Calu3 (cell line): Measurements from ENCODE around the gene ASCL2. TPM values are rescaled to one million over a fixed set of nuclear protein-coding genes. Genes with fewer than 3 reads are reported as not detected.

Experiments
- BruUV-seq: library from RNA; stranded (reverse); fragments of 400-500 nt; replicated peaks from 2 replicates; lab custom pipeline; 2021; lab: Mats Ljungman, UMichigan
- CTCF ChIA-PET: fragments of 300-600 bp; sonication (Branson Sonifier 250); formaldehyde crosslinking; loops from one replicate; lab custom pipeline; 2022; ENCODE audit warnings: antibody characterized with exemption; lab: Charles Lee
- DNase-seq: peaks from one replicate; pipeline ENCODE4 v3.0.0; 2022
- H3K27ac Mint-ChIP-seq: one replicate; pipeline ENCODE4 v1.8.0; 2022; ENCODE audit warnings: mixed read lengths; ENCODE audit not compliant: unreplicated experiment
- H3K27me3 Mint-ChIP-seq: one replicate; pipeline ENCODE4 v1.8.0; 2022; ENCODE audit warnings: mixed read lengths; ENCODE audit not compliant: unreplicated experiment
- H3K36me3 Mint-ChIP-seq: one replicate; pipeline ENCODE4 v1.8.0; 2022; ENCODE audit warnings: mild to moderate bottlenecking, moderate library complexity, mixed read lengths; ENCODE audit not compliant: insufficient read depth, unreplicated experiment
- H3K4me1 Mint-ChIP-seq: one replicate; pipeline ENCODE4 v1.8.0; 2022; ENCODE audit warnings: mild to moderate bottlenecking, low read depth, mixed read lengths; ENCODE audit not compliant: unreplicated experiment
- H3K4me3 Mint-ChIP-seq: one replicate; pipeline ENCODE4 v1.8.0; 2022; ENCODE audit warnings: mild to moderate bottlenecking, low read depth, moderate library complexity, mixed read lengths; ENCODE audit not compliant: unreplicated experiment
- H3K9me3 Mint-ChIP-seq: one replicate; pipeline ENCODE4 v1.8.0; 2022; ENCODE audit warnings: low read depth, mixed read lengths; ENCODE audit not compliant: unreplicated experiment
- intact Hi-C: fragments of 100-400 bp; cut with micrococcal nuclease; formaldehyde crosslinking; loops from one replicate; pipeline ENCODE4 v1.10.0; 2022; ENCODE audit not compliant: unreplicated experiment
- total RNA-seq: library from RNA; stranded (reverse); gene quantifications from 2 replicates; pipeline ENCODE4 v1.2.3, GENCODE V29; 2022
- TF ChIP-seq, protein P1 (sequence below): fragments of 200-600 bp; IDR thresholded peaks from one replicate; pipeline ENCODE4 v1.8.0; 2022; ENCODE audit warnings: antibody characterized with exemption; ENCODE audit not compliant: unreplicated experiment

ASCL2 gene
- total RNA-seq, 1 experiment from 2014 or later: not detected

DNA sequence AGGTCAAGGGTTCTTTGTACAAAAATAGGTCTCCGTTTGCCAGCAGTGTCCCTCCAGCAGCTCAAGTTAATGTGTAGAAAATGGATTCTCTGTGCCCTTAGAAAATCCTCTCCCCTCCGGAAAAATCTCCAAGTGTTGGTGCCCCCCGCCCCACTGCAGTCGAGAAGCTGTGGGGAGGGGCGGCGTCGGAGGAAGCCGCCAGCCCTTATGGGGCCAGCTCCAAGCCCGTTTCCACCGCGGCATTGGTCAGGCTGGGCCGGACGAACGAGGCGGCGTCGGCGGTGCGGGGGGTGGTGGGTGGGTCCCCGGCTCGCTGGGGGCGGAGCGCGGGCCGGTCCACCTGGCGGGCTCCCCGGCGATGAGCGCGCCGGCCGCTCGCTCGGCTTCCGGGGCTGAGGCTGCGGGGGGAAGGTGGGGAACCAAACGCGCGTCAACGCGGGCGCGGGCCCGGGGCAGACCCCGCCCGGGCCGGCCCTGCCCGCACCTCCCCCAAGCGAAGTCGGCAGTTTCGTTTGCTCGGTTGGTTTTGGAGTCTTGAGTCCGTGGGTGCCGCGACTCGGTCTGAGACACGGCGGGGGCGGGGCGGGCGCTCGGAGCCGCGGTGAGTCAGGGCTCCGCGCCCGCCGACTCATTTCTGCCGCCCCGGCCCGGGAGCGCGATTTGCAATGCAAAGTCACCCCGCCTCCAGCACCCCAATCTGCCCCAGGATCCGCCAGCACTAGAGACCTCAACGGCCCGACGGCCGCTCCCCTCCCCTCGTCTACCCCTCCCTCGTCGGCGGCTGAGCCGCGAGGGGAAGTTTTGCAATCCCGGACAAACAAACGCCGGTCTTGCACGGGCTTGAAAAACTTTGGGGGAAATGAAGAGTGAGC is 1.4 kb downstream of the ASCL2 start:
- DNase-seq: peak; percentile 66
- Mint-ChIP-seq H3K4me1 (no peaks in the 10 kb centered on the region), H3K27ac (no peak overlapping the region), H3K36me3 (no peaks in the 10 kb centered on the region), H3K9me3 (no peaks in the 10 kb centered on the region), H3K4me3 (peak overlapping the region; percentile 71), H3K27me3 (peaks cover 78% of the 10 kb centered on the region)
- CTCF ChIA-PET: interaction anchor here (0.6 kb wide), 3 partner anchors 11 to 20 kb away, joined by 3 read pairs; no protein-coding TSS in a partner anchor
- intact Hi-C loops: no loop called here
- TF ChIP-seq, protein P1, sequence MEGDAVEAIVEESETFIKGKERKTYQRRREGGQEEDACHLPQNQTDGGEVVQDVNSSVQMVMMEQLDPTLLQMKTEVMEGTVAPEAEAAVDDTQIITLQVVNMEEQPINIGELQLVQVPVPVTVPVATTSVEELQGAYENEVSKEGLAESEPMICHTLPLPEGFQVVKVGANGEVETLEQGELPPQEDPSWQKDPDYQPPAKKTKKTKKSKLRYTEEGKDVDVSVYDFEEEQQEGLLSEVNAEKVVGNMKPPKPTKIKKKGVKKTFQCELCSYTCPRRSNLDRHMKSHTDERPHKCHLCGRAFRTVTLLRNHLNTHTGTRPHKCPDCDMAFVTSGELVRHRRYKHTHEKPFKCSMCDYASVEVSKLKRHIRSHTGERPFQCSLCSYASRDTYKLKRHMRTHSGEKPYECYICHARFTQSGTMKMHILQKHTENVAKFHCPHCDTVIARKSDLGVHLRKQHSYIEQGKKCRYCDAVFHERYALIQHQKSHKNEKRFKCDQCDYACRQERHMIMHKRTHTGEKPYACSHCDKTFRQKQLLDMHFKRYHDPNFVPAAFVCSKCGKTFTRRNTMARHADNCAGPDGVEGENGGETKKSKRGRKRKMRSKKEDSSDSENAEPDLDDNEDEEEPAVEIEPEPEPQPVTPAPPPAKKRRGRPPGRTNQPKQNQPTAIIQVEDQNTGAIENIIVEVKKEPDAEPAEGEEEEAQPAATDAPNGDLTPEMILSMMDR: no peak
- no TSS peak for BruUV-seq

DNA sequence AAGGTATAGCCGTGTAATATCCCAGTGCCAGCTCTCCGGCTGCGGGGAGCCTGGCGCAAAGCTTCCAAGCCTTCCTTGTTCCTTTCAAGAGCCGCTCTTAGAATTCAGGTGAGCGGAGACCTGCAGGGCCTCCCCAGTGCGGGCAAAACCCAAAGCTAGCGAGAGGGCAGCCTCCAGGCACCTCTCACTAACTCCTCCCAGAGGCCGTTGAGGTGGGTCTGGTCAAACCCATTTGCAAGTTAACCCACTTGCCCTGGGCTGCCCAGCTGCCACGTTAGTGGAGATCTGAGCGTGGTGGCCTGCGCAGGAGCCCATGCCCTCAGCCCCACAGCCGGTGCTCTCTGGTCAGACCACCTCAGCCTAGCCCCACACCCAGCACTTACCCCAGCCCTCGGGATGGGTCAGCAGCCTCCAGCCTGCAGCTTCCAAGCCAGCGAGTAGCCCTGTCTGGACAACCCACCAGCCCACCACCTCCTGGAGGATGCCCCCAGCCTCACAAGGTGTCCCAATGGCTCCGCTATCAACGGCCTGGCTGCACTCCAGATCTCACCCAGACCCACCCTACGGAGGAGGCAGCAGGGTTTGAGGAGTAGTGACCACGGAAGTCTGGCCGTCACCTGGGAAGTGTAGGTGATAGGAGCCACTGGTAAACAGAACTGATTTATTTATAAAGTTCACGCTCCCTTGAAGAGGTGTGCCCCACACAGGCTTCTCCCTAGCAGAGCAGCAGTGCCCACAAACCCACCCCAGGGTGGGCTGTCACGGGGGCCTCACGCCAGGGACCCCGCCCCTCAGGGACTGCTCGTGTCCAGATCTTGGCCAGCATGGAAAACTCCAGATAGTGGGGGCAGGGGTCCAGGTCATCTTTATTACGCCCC is 2.3 kb downstream of the ASCL2 start:
- CTCF ChIA-PET: interaction anchor here (0.6 kb wide), 2 partner anchors 11 to 17 kb away, joined by 3 read pairs; no protein-coding TSS in a partner anchor
- intact Hi-C loops: no loop called here
- TF ChIP-seq, protein P1: no peak
- H3K9me3 Mint-ChIP-seq: no peaks in the 10 kb centered on the region
- no peaks in the 10 kb centered on the region for H3K36me3 Mint-ChIP-seq
- H3K4me1 Mint-ChIP-seq: no peaks in the 10 kb centered on the region
- no peak for DNase-seq
- H3K4me3 Mint-ChIP-seq: peak overlapping the region; percentile 71
- peaks cover 72% of the 10 kb centered on the region for H3K27me3 Mint-ChIP-seq
- no TSS peak for BruUV-seq
- H3K27ac Mint-ChIP-seq: no peak overlapping the region

DNA sequence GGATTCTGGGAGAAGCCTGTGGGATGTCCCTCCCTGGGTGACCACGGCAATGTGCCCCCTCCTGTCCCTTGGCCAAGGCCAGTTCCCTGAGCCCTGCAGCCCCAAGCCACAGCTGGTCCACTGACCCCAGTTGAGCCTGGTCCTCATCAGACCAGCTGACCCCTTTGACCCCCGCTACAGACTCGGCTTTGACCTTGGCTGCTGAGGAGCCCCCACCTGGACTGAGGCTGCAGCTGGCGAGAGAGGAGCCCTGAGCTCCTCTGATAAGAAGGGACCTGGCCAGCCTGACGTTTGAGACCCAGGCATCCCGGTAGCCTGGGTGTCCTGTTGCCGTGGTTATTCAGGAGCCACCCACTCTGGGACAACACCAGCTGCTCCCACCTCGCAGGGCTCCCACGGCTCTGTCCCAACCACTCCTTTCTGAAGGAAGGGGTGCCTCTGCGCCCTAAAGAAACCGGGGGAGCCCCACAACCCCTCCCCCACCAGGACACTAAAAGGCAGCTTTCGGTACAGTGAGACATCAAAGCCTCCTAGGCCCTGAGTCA is 3.0 kb downstream of the ASCL2 start:
- Mint-ChIP-seq H3K9me3 (no peaks in the 10 kb centered on the region), H3K36me3 (no peaks in the 10 kb centered on the region), H3K27ac (no peak overlapping the region), H3K4me3 (no peak overlapping the region), H3K4me1 (no peaks in the 10 kb centered on the region), H3K27me3 (peaks cover 70% of the 10 kb centered on the region)
- CTCF ChIA-PET: no interaction called here
- intact Hi-C loops: no loop called here
- TF ChIP-seq, protein P1: no peak
- no peak for DNase-seq
- no TSS peak for BruUV-seq

DNA sequence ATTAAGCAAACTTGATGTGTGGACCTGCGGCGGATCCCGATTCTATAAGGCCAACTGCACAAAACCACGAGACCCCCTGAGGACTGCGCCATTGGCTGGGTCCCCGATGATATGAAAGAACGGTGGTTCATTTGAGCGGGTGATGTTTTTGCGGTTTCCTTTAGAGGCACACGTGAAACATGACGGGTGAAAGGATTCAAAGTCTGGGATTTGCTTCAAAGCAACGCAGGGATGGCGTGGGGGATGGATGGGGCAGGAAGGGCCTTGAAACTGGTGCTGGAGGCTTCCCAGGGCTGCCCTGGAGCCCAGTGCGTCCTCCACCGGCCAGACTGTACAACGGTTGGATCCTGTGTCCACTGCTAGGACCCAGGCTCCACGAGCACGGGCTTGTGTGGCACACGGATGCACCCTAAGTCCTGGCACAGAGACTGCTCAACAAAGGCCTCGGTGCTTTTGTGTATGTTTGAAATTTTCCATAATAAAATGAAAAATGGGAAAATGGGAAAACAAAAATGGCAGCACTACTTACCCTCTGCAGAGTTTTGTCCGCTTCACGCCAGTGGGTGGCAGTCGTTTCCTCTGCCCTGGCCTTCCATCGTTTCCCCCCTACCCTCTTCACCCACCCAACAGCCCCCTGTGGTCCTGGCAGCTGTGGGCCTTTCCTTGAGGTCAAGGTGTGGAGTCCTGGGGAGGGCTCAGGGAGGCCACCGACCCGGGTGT is 3.6 kb downstream of the ASCL2 start:
- Mint-ChIP-seq H3K36me3 (no peaks in the 10 kb centered on the region), H3K4me3 (no peak overlapping the region), H3K9me3 (no peaks in the 10 kb centered on the region), H3K27ac (no peak overlapping the region), H3K4me1 (no peaks in the 10 kb centered on the region), H3K27me3 (peaks cover 70% of the 10 kb centered on the region)
- no TSS peak for BruUV-seq
- DNase-seq: no peak
- CTCF ChIA-PET: no interaction called here
- intact Hi-C loops: no loop called here
- TF ChIP-seq, protein P1: no peak
